GM13976 (cell line): ENCODE data around the gene PGAP2.

ENCODE experiments used
- DNase-seq: peaks from one replicate; pipeline ENCODE4 v3.0.0; 2012; ENCODE audit warnings: low spot score
- CTCF ChIP-seq: IDR thresholded peaks from 2 replicates; pipeline ENCODE4 v1.5.1; 2012; ENCODE audit warnings: borderline replicate concordance, mild to moderate bottlenecking; ENCODE audit not compliant: insufficient read depth; ENCODE audit errors: extremely low read depth, missing control alignments, control extremely low read depth
- in situ Hi-C: fragments of 300-500 bp; cut with MboI; formaldehyde crosslinking; loops from one replicate; pipeline ENCODE4 v1.12.0; 2022; ENCODE audit warnings: low sequenced_read_pairs, mixed read lengths, inconsistent platforms; ENCODE audit not compliant: unreplicated experiment

The PGAP2 gene

GRCh38 chr11:3831378-3832239 is 23.2 kb downstream of the PGAP2 start:
- in situ Hi-C loops, result no loop called here
- DNase-seq, result no peak
- no peak for TF ChIP-seq CTCF

- TF ChIP-seq CTCF, result no peak
- DNase-seq, result no peak
- in situ Hi-C loops, result no loop called here
These were observed 24.5 kb downstream of the PGAP2 start for GRCh38 chr11:3832816-3833215.

- in situ Hi-C loops, result no loop called here
- TF ChIP-seq CTCF, result no peak
- no peak for DNase-seq
These were observed 25.1 kb downstream of the PGAP2 start for GRCh38 chr11:3833449-3833848.

GRCh38 chr11:3834349-3834663 is 25.9 kb downstream of the PGAP2 start:
- no peak for TF ChIP-seq CTCF
- in situ Hi-C loops, result no loop called here
- no peak for DNase-seq

- in situ Hi-C loops, result no loop called here
- TF ChIP-seq CTCF, result no peak
- no peak for DNase-seq
These were observed 26.5 kb downstream of the PGAP2 start for GRCh38 chr11:3834664-3835461.

GRCh38 chr11:3835751-3836150 is 27.4 kb downstream of the PGAP2 start:
- no peak for TF ChIP-seq CTCF
- in situ Hi-C loops, result no loop called here
- no peak for DNase-seq
